AG20443 (cell line): ENCODE data around the gene ARHGAP15.
A peak's percentile ranks its signal among the peaks of the same experiment; 100 is the strongest.

Source experiments
- DNase-seq: peaks from one replicate; pipeline ENCODE4 v3.0.0; 2012; ENCODE audit warnings: low spot score, mixed read lengths

The ARHGAP15 gene

GRCh38 chr2:143768991-143769390, 639.8 kb downstream of the ARHGAP15 start:
- no peak for DNase-seq

- DNase-seq: peak; percentile 9
These were observed 642.7 kb downstream of the ARHGAP15 start for GRCh38 chr2:143771939-143772338.

- no peak for DNase-seq
These were observed 647.5 kb downstream of the ARHGAP15 start for GRCh38 chr2:143776526-143777297.

GRCh38 chr2:143779021-143779420, 649.8 kb downstream of the ARHGAP15 start:
- DNase-seq: peak; percentile 46

- DNase-seq: no peak
These were observed 657.0 kb downstream of the ARHGAP15 start for GRCh38 chr2:143786026-143786765.

- DNase-seq: no peak
These were observed 658.5 kb downstream of the ARHGAP15 start for GRCh38 chr2:143787674-143788073.

GRCh38 chr2:143792602-143793001, 663.4 kb downstream of the ARHGAP15 start:
- no peak for DNase-seq

GRCh38 chr2:143793381-143793780, 664.2 kb downstream of the ARHGAP15 start:
- DNase-seq: no peak

GRCh38 chr2:143796051-143796450, 666.8 kb downstream of the ARHGAP15 start:
- no peak for DNase-seq

- DNase-seq: no peak
These were observed 672.3 kb downstream of the ARHGAP15 start for GRCh38 chr2:143801561-143801960.

GRCh38 chr2:143802242-143802641, 673.0 kb downstream of the ARHGAP15 start:
- peak; percentile 43 for DNase-seq

- DNase-seq: no peak
These were observed 673.8 kb downstream of the ARHGAP15 start for GRCh38 chr2:143802871-143803650.

GRCh38 chr2:143803936-143804335, 674.7 kb downstream of the ARHGAP15 start:
- no peak for DNase-seq

- no peak for DNase-seq
These were observed 676.4 kb downstream of the ARHGAP15 start for GRCh38 chr2:143805666-143806065.

GRCh38 chr2:143807192-143807591, 678.0 kb downstream of the ARHGAP15 start:
- no peak for DNase-seq

- peak; percentile 21 for DNase-seq
These were observed 678.5 kb downstream of the ARHGAP15 start for GRCh38 chr2:143807671-143808070.

- DNase-seq: peak; percentile 20
These were observed 678.9 kb downstream of the ARHGAP15 start for GRCh38 chr2:143808166-143808565.

- no peak for DNase-seq
These were observed 685.9 kb downstream of the ARHGAP15 start for GRCh38 chr2:143815082-143815481.

- DNase-seq: no peak
These were observed 687.7 kb downstream of the ARHGAP15 start for GRCh38 chr2:143816916-143817315.
